Astrocyte (in vitro differentiated cells and primary cell): ENCODE measurements around the gene A1BG. TPM values are rescaled to one million over a fixed set of nuclear protein-coding genes. Genes with fewer than 3 reads are reported as not detected.

ENCODE experiments used
- DNase-seq: peaks from one replicate; pipeline ENCODE4 v3.0.0-alpha.2; 2010; ENCODE audit warnings: low read depth
- FAIRE-seq: peaks from 2 replicates; lab custom pipeline; 2011; peaks lifted over from hg19 to GRCh38; lab: Jason Lieb, UNC
- H2AFZ ChIP-seq: 2 replicates; pipeline ENCODE4 v1.6.0; 2012; ENCODE audit warnings: low read depth, low read length, inconsistent platforms
- H3K27ac ChIP-seq: 2 replicates; pipeline ENCODE4 v1.5.1; 2011; ENCODE audit warnings: low read depth, low read length, inconsistent platforms
- H3K27me3 ChIP-seq: 2 replicates; pipeline ENCODE4 v1.6.0; 2011; ENCODE audit warnings: low read length, inconsistent platforms; ENCODE audit not compliant: insufficient read depth
- H3K36me3 ChIP-seq: 2 replicates; pipeline ENCODE4 v1.5.1; 2011; ENCODE audit warnings: low read length, inconsistent platforms; ENCODE audit not compliant: insufficient read depth
- H3K4me1 ChIP-seq: 2 replicates; pipeline ENCODE4 v1.5.1; 2011; ENCODE audit warnings: low read length, inconsistent platforms; ENCODE audit not compliant: insufficient read depth
- H3K4me2 ChIP-seq: 2 replicates; pipeline ENCODE4 v1.6.0; 2012; ENCODE audit warnings: low read length, inconsistent platforms
- H3K4me3 ChIP-seq: 2 replicates; pipeline ENCODE4 v1.5.1; 2011; ENCODE audit warnings: low read depth, mild to moderate bottlenecking, low read length, inconsistent platforms; ENCODE audit not compliant: insufficient read depth
- H3K79me2 ChIP-seq: 2 replicates; pipeline ENCODE4 v1.6.0; 2012; ENCODE audit warnings: mild to moderate bottlenecking, low read length, inconsistent platforms; ENCODE audit not compliant: insufficient read depth
- H3K9ac ChIP-seq: 2 replicates; pipeline ENCODE4 v1.6.0; 2012; ENCODE audit warnings: mild to moderate bottlenecking, low read length, inconsistent platforms
- H3K9me3 ChIP-seq: 2 replicates; pipeline ENCODE4 v1.5.1; 2012; ENCODE audit warnings: low read depth, mild to moderate bottlenecking, low read length, inconsistent platforms; ENCODE audit not compliant: insufficient read depth
- H4K20me1 ChIP-seq: 2 replicates; pipeline ENCODE4 v1.6.0; 2012; ENCODE audit warnings: low read length, inconsistent platforms; ENCODE audit not compliant: insufficient read depth
- H3K27ac Mint-ChIP-seq: one replicate; pipeline ENCODE4 v1.8.0; 2021; ENCODE audit warnings: mild to moderate bottlenecking, mixed read lengths; ENCODE audit not compliant: unreplicated experiment
- H3K27me3 Mint-ChIP-seq: one replicate; pipeline ENCODE4 v1.8.0; 2021; ENCODE audit warnings: low read depth, mixed read lengths; ENCODE audit not compliant: unreplicated experiment
- H3K36me3 Mint-ChIP-seq: one replicate; pipeline ENCODE4 v1.8.0; 2021; ENCODE audit warnings: low read depth, mixed read lengths; ENCODE audit not compliant: unreplicated experiment
- H3K4me1 Mint-ChIP-seq: one replicate; pipeline ENCODE4 v1.8.0; 2021; ENCODE audit warnings: low read depth, mixed read lengths; ENCODE audit not compliant: unreplicated experiment
- H3K4me3 Mint-ChIP-seq: one replicate; pipeline ENCODE4 v1.8.0; 2021; ENCODE audit warnings: mild to moderate bottlenecking, moderate library complexity, mixed read lengths; ENCODE audit not compliant: unreplicated experiment
- H3K9me3 Mint-ChIP-seq: one replicate; pipeline ENCODE4 v1.8.0; 2021; ENCODE audit warnings: mild to moderate bottlenecking, mixed read lengths; ENCODE audit not compliant: unreplicated experiment
- CTCF ChIP-seq: IDR thresholded peaks from 2 replicates; pipeline ENCODE4 v1.5.1; 2011; ENCODE audit warnings: low read depth, mild to moderate bottlenecking, inconsistent platforms, low read length, moderate library complexity; ENCODE audit not compliant: insufficient read depth
- EZH2 ChIP-seq: IDR thresholded peaks from 2 replicates; pipeline ENCODE4 v1.6.1; 2012; ENCODE audit warnings: mild to moderate bottlenecking, low read length, inconsistent platforms; ENCODE audit not compliant: insufficient read depth
- total RNA-seq: library from RNA; stranded (reverse); gene quantifications from 2 replicates; pipeline ENCODE4 v1.2.1, GENCODE V29; 2021

The A1BG gene
- total RNA-seq, 1 donor from 2014 or later: 32.3 TPM

GRCh38 chr19:58400916-58401839 lies 47.9 kb upstream of the A1BG start:
- H3K4me3 ChIP-seq: peak overlapping the region; percentile 72
- no peaks in the 10 kb centered on the region for H3K9me3 Mint-ChIP-seq
- no peaks in the 10 kb centered on the region for H3K36me3 Mint-ChIP-seq
- peak overlapping the region; percentile 78 for H3K9ac ChIP-seq
- peak overlapping the region; percentile 93 for H3K4me3 Mint-ChIP-seq
- H4K20me1 ChIP-seq: no peaks in the 10 kb centered on the region
- FAIRE-seq: no peak
- TF ChIP-seq EZH2 (no peak), CTCF (no peak)
- H3K27me3 ChIP-seq: no peaks in the 10 kb centered on the region
- peaks cover 2% of the 10 kb centered on the region for H3K4me1 Mint-ChIP-seq
- peak overlapping the region; percentile 87 for H2AFZ ChIP-seq
- peak overlapping the region; percentile 92 for H3K4me2 ChIP-seq
- no peaks in the 10 kb centered on the region for H3K79me2 ChIP-seq
- H3K27ac ChIP-seq: peak overlapping the region; percentile 11
- H3K27me3 Mint-ChIP-seq: no peaks in the 10 kb centered on the region
- peak overlapping the region; percentile 47 for H3K27ac Mint-ChIP-seq
- DNase-seq: peak; percentile 96
- no peaks in the 10 kb centered on the region for H3K36me3 ChIP-seq
- H3K9me3 ChIP-seq: no peaks in the 10 kb centered on the region
- peaks cover 13% of the 10 kb centered on the region for H3K4me1 ChIP-seq

- H3K27me3 Mint-ChIP-seq: no peaks in the 10 kb centered on the region
These were observed 47.1 kb upstream of the A1BG start for GRCh38 chr19:58400316-58400915.

More at GRCh38 chr19:58400316-58400915, 47.1 kb upstream of the A1BG start:
- H3K4me3 ChIP-seq: peak overlapping the region; percentile 56
- TF ChIP-seq EZH2: no peak
- TF ChIP-seq CTCF: no peak
- no peaks in the 10 kb centered on the region for H3K36me3 ChIP-seq
- H2AFZ ChIP-seq: peak overlapping the region; percentile 87
- H3K4me1 Mint-ChIP-seq: peaks cover 4% of the 10 kb centered on the region
- peaks cover 2% of the 10 kb centered on the region for H3K36me3 Mint-ChIP-seq
- H3K9ac ChIP-seq: peak overlapping the region; percentile 62
- DNase-seq (no peak), FAIRE-seq (no peak)
- H3K79me2 ChIP-seq: no peaks in the 10 kb centered on the region
- H4K20me1 ChIP-seq: peaks cover 3% of the 10 kb centered on the region
- no peaks in the 10 kb centered on the region for H3K9me3 ChIP-seq
- H3K4me1 ChIP-seq: peaks cover 18% of the 10 kb centered on the region
- peak overlapping the region; percentile 92 for H3K4me2 ChIP-seq
- H3K9me3 Mint-ChIP-seq: no peaks in the 10 kb centered on the region
- H3K27ac ChIP-seq: no peak overlapping the region
- no peaks in the 10 kb centered on the region for H3K27me3 ChIP-seq
- H3K27ac Mint-ChIP-seq: peak overlapping the region; percentile 26
- peak overlapping the region; percentile 93 for H3K4me3 Mint-ChIP-seq
